Measurements from ENCODE around the gene TTC3. TPM values are rescaled to one million over a fixed set of nuclear protein-coding genes. Genes with fewer than 3 reads are reported as not detected.
"Not testable (repeated sequence)": the region's sequence is repeated elsewhere in the genome, so short reads cannot be mapped to it uniquely, and the experiment has no call there.

The TTC3 gene
- total RNA-seq, 2 experiments from 2014 or later: 75.4 to 85.6 TPM

DNA sequence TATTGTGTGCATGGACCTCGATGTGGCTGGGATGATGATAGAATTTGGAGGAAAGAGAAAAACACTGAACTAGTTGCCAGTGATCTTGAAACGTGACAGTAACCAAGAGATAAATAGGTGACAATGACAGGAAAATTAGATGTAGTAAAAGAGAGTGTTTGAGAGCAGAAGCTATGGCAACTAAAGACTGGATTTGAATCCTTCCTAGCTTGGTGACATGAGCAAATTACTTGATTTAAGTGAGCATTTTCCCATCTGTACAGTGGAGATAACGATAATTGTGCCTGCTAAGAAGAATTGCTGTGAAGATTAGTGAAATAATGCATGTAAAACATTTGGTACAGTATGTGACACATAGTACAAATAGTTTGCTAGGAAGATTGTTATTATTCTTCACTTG lies 12.7 kb downstream of the TTC3 start:
- Mint-ChIP-seq H3K4me1 (peaks cover 6% of the 10 kb centered on the region), H3K9me3 (no peaks in the 10 kb centered on the region), H3K36me3 (peaks cover 12% of the 10 kb centered on the region), H3K27me3 (no peaks in the 10 kb centered on the region), H3K4me3 (no peak overlapping the region), H3K27ac (no peak overlapping the region)
- no peak for ATAC-seq (ENCODE audit: low read depth)
- DNase-seq: no peak
- POLR2A ChIA-PET: no interaction called here

- Mint-ChIP-seq H3K27me3 (no peaks in the 10 kb centered on the region), H3K9me3 (no peaks in the 10 kb centered on the region), H3K36me3 (peaks cover 13% of the 10 kb centered on the region), H3K27ac (no peak overlapping the region), H3K4me1 (peaks cover 6% of the 10 kb centered on the region), H3K4me3 (no peak overlapping the region)
- DNase-seq: no peak
- POLR2A ChIA-PET: no interaction called here
- ATAC-seq (ENCODE audit: low read depth): no peak
These were observed 14.1 kb downstream of the TTC3 start for GRCh38 chr21:37087188-37087587.

DNA sequence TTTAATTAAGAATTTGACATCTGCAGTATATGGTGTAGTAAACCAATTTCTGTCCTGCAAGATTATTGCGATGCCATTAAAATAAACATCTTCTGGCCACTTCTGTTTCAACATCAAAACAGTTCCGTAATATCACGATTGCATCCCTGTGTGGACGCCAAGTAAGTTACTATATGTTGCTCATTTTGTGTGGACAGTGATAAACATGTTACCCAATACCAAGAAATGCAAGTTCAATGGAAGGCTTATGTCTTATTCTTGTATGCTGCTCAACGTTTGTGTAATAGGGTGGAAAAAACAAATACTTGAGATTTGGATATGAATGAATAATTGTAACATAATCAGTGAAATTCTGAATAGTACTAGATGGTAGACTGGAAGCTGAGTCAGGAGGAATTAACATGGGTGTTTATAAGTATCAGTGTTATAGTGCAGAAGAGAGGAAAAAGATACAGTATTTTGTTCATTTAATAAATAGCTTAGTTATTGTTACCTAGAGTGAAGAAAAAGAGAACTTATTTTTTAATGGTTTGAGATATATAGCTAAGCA lies 15.2 kb downstream of the TTC3 start:
- Mint-ChIP-seq H3K4me1 (peaks cover 2% of the 10 kb centered on the region), H3K9me3 (no peaks in the 10 kb centered on the region), H3K27ac (no peak overlapping the region), H3K36me3 (peaks cover 15% of the 10 kb centered on the region), H3K4me3 (no peak overlapping the region), H3K27me3 (no peaks in the 10 kb centered on the region)
- no peak for ATAC-seq (ENCODE audit: low read depth)
- DNase-seq: no peak
- POLR2A ChIA-PET: no interaction called here

DNA sequence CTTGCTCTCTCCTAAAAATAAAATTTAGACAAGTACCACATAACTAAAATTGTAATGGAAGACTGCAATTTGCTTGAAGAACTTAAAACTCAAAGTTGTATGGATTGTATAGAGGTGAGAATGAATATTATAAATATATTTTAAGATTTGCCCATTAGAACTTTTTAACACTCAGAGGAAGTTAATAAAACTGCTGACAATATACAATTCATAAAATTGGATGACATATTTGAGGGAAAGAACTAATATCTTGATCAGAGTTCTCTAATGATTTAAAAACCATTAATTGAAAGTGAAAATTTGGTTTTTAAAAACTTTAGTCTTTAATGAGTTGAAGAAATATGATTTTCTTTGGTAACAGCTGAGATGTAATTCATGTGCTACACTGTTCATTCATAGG lies 20.9 kb downstream of the TTC3 start:
- H3K4me1 Mint-ChIP-seq: no peaks in the 10 kb centered on the region
- no peak for ATAC-seq (ENCODE audit: low read depth)
- POLR2A ChIA-PET: no interaction called here
- no peaks in the 10 kb centered on the region for H3K9me3 Mint-ChIP-seq
- no peak overlapping the region for H3K4me3 Mint-ChIP-seq
- DNase-seq: no peak
- H3K27ac Mint-ChIP-seq: no peak overlapping the region
- H3K36me3 Mint-ChIP-seq: peaks cover 17% of the 10 kb centered on the region
- H3K27me3 Mint-ChIP-seq: no peaks in the 10 kb centered on the region

DNA sequence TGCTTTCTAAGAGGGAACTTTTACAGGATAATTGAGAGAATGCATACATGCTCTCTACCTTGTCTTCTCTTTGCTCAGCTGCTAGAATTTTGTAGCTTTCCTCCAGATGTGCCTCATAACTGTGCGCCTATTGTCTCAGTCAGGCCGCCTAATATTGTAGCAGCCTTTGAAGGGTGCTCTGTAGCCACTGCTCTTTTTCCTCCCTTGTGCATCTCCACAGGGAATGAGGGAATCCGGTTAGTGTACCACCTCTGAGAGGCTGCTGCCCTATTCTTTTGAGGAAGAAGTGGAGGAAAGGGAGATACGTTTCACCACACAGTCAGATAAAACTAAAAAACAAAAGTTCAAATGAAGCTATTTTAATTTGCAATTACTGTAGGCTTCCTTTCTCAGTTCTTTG lies 22.8 kb downstream of the TTC3 start:
- no peaks in the 10 kb centered on the region for H3K4me1 Mint-ChIP-seq
- H3K36me3 Mint-ChIP-seq: peaks cover 16% of the 10 kb centered on the region
- H3K27me3 Mint-ChIP-seq: no peaks in the 10 kb centered on the region
- H3K27ac Mint-ChIP-seq: no peak overlapping the region
- ATAC-seq (ENCODE audit: low read depth): no peak
- POLR2A ChIA-PET: no interaction called here
- H3K9me3 Mint-ChIP-seq: no peaks in the 10 kb centered on the region
- DNase-seq: no peak
- no peak overlapping the region for H3K4me3 Mint-ChIP-seq

GRCh38 chr21:37098751-37099150 lies 25.7 kb downstream of the TTC3 start:
- no peak overlapping the region for H3K27ac Mint-ChIP-seq
- H3K27me3 Mint-ChIP-seq: no peaks in the 10 kb centered on the region
- H3K36me3 Mint-ChIP-seq: peaks cover 15% of the 10 kb centered on the region
- DNase-seq (no peak), ATAC-seq (ENCODE audit: low read depth) (no peak)
- H3K4me3 Mint-ChIP-seq: no peak overlapping the region
- H3K4me1 Mint-ChIP-seq: no peaks in the 10 kb centered on the region
- POLR2A ChIA-PET: no interaction called here
- H3K9me3 Mint-ChIP-seq: no peaks in the 10 kb centered on the region

- no peak for ATAC-seq (ENCODE audit: low read depth)
- Mint-ChIP-seq H3K9me3 (no peaks in the 10 kb centered on the region), H3K36me3 (peaks cover 15% of the 10 kb centered on the region), H3K4me1 (no peaks in the 10 kb centered on the region), H3K27me3 (no peaks in the 10 kb centered on the region), H3K27ac (no peak overlapping the region), H3K4me3 (no peak overlapping the region)
- POLR2A ChIA-PET: no interaction called here
- DNase-seq: no peak
These were observed 27.3 kb downstream of the TTC3 start for GRCh38 chr21:37100316-37100715.

GRCh38 chr21:37101384-37101783 lies 28.3 kb downstream of the TTC3 start:
- H3K27ac Mint-ChIP-seq: no peak overlapping the region
- H3K4me1 Mint-ChIP-seq: no peaks in the 10 kb centered on the region
- POLR2A ChIA-PET: no interaction called here
- H3K27me3 Mint-ChIP-seq: no peaks in the 10 kb centered on the region
- peaks cover 19% of the 10 kb centered on the region for H3K36me3 Mint-ChIP-seq
- H3K9me3 Mint-ChIP-seq: no peaks in the 10 kb centered on the region
- no peak overlapping the region for H3K4me3 Mint-ChIP-seq
- DNase-seq (no peak), ATAC-seq (ENCODE audit: low read depth) (no peak)

DNA sequence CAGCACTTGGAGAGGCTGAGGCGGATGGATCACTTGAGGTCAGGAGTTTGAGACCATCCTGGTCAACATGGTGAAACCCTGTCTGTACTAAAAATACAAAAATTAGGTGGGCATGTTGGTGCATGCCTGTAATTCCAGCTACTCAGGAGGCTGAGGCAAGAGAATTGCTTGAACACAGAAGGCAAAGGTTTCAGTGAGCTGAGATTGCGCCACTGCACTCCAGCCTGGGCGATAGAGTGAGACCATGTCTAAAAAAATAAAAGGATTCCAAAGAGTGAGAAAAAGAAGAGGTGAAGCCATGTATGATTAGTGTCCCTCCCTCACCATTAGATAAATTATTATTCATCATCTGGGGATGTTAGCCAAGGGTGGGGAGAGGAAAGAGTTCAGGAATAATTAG lies 29.7 kb downstream of the TTC3 start:
- H3K27me3 Mint-ChIP-seq; ATAC-seq (ENCODE audit: low read depth); H3K27ac Mint-ChIP-seq; POLR2A ChIA-PET; H3K4me1 Mint-ChIP-seq; H3K4me3 Mint-ChIP-seq; DNase-seq; H3K9me3 Mint-ChIP-seq: not testable (repeated sequence)
- H3K36me3 Mint-ChIP-seq: peaks cover 23% of the 10 kb centered on the region

GRCh38 chr21:37106998-37107397 lies 33.9 kb downstream of the TTC3 start:
- ATAC-seq (ENCODE audit: low read depth) (no peak), DNase-seq (no peak)
- Mint-ChIP-seq H3K4me1 (no peaks in the 10 kb centered on the region), H3K9me3 (peaks cover 13% of the 10 kb centered on the region), H3K4me3 (no peak overlapping the region), H3K36me3 (peaks cover 29% of the 10 kb centered on the region), H3K27ac (no peak overlapping the region), H3K27me3 (no peaks in the 10 kb centered on the region)
- POLR2A ChIA-PET: no interaction called here

DNA sequence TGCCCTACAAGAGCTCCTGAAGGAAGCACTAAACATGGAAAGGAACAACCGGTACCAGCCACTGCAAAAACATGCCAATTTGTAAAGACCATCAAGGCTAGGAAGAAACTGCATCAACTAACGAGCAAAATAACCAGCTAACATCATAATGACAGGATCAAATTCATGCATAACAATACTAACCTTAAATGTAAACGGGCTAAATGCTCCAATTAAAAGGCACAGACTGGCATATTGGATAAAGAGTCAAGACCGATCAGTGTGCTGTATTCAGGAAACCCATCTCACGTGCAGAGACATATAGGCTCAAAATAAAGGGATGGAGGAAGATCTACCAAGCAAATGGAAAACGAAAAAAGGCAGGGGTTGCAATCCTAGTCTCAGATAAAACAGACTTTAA lies 38.0 kb downstream of the TTC3 start:
- POLR2A ChIA-PET; DNase-seq; H3K4me1 Mint-ChIP-seq; ATAC-seq (ENCODE audit: low read depth); H3K27ac Mint-ChIP-seq; H3K4me3 Mint-ChIP-seq; H3K27me3 Mint-ChIP-seq: not testable (repeated sequence)
- Mint-ChIP-seq H3K36me3 (peaks cover 30% of the 10 kb centered on the region), H3K9me3 (peaks cover 22% of the 10 kb centered on the region)

DNA sequence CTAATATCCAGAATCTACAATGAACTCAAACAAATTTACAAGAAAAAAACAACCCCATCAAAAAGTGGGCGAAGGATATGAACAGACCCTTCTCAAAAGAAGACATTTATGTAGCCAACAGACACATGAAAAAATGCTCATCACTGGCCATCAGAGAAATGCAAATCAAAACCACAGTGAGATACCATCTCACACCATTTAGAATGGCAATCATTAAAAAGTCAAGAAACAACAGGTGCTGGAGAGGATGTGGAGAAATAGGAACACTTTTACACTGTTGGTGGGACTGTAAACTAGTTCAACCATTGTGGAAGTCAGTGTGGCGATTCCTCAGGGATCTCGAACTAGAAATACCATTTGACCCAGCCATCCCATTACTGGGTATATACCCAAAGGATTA lies 41.2 kb downstream of the TTC3 start:
- POLR2A ChIA-PET; H3K27me3 Mint-ChIP-seq; H3K4me1 Mint-ChIP-seq; H3K4me3 Mint-ChIP-seq; H3K27ac Mint-ChIP-seq; ATAC-seq (ENCODE audit: low read depth); DNase-seq: not testable (repeated sequence)
- peaks cover 23% of the 10 kb centered on the region for H3K36me3 Mint-ChIP-seq
- H3K9me3 Mint-ChIP-seq: peaks cover 16% of the 10 kb centered on the region

DNA sequence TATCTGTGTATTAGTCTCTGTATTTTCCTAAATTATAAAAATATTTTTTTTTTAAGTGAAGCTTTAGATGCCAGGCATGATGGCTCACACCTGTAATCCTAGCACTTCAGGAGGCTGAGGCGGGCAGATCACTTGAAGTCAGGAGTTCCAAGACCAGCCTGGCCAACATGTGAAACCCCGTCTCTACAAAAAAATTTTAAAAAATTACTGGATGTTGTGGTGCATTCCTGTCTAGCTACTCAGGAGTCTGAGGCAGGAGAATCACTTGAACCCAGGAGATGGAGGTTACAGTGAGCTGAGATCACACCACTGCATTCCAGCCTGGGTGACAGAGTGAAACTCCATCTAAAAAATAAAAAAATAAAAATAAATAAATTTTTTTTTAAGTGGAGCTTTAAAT lies 43.4 kb downstream of the TTC3 start:
- ATAC-seq (ENCODE audit: low read depth); POLR2A ChIA-PET: not testable (repeated sequence)

GRCh38 chr21:37117204-37117603 lies 44.1 kb downstream of the TTC3 start:
- ATAC-seq (ENCODE audit: low read depth): no peak
- peaks cover 6% of the 10 kb centered on the region for H3K9me3 Mint-ChIP-seq
- POLR2A ChIA-PET: interaction anchor here (0.7 kb wide), 1 partner anchor 252 kb away, joined by 5 read pairs; no protein-coding TSS in a partner anchor
- H3K4me3 Mint-ChIP-seq: no peak overlapping the region
- H3K27me3 Mint-ChIP-seq: no peaks in the 10 kb centered on the region
- no peak overlapping the region for H3K27ac Mint-ChIP-seq
- no peak for DNase-seq
- H3K36me3 Mint-ChIP-seq: peaks cover 23% of the 10 kb centered on the region
- peaks cover 12% of the 10 kb centered on the region for H3K4me1 Mint-ChIP-seq

More for the DNA sequence above, 43.4 kb downstream of the TTC3 start:
- not testable (repeated sequence) for DNase-seq, H3K27ac Mint-ChIP-seq, H3K9me3 Mint-ChIP-seq, H3K4me3 Mint-ChIP-seq, H3K27me3 Mint-ChIP-seq
- peaks cover 25% of the 10 kb centered on the region for H3K36me3 Mint-ChIP-seq
- H3K4me1 Mint-ChIP-seq: peaks cover 12% of the 10 kb centered on the region
